Neuron (in vitro differentiated cells): ENCODE measurements around the gene IRGC.

ENCODE experiments used
- H2AFZ ChIP-seq: one replicate; pipeline ENCODE4 v1.6.1; 2013; ENCODE audit warnings: low read depth, mild to moderate bottlenecking, inconsistent platforms, low read length, moderate library complexity
- H3K27me3 ChIP-seq: one replicate; pipeline ENCODE4 v1.6.1; 2013; ENCODE audit warnings: low read length; ENCODE audit not compliant: insufficient read depth
- H3K36me3 ChIP-seq: one replicate; pipeline ENCODE4 v1.6.1; 2013; ENCODE audit warnings: low read length; ENCODE audit not compliant: insufficient read depth
- H3K4me1 ChIP-seq: one replicate; pipeline ENCODE4 v1.6.1; 2013; ENCODE audit warnings: low read length; ENCODE audit not compliant: insufficient read depth
- H3K4me3 ChIP-seq: 2 replicates; pipeline ENCODE4 v1.5.1; 2013; ENCODE audit warnings: mild to moderate bottlenecking, low read length, moderate library complexity
- H3K9me3 ChIP-seq: one replicate; pipeline ENCODE4 v1.6.1; 2013; ENCODE audit warnings: low read length

IRGC gene

DNA sequence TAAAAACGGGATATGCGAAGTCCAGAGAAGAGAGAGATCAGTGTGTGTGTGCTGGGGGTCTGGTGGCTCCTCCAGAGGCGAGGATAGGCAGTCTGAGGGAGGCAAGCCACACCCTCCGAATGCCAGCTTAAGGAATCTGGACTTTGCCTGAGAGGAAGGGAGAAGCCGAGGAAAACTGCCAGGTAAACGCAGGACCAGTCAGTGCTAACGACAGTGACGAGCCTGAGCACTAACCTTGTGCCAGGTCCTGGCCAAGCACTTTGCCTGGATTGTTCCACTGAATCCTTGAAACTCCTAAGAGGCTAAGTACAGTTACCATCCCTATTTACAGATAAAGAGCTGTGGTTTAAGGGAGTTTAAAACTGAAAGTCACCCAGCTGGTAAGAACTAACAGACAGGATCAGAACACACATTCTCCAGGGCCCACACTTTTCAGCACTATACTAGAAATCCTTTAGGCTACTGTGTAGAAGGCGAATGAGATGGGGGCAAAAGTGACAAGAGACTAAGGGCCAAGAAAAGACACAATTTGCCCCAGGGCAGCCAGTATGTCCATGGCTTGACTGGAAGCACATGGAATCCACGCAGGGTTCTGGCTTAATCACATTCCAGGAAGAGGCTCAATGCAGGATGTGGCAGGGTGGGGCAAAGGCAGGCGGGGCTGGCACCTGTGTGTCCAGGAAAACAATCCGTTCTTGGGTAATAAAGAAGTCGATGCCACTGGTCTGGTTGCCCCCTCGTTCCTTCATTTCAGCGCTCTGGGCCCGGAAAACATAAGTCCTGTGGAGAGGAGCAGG is 23.8 kb downstream of the IRGC start:
- Histone ChIP-seq H3K36me3 (peaks cover 82% of the 10 kb centered on the region), H3K4me3 (no peak overlapping the region), H3K9me3 (no peaks in the 10 kb centered on the region), H3K4me1 (no peaks in the 10 kb centered on the region), H2AFZ (no peak overlapping the region), H3K27me3 (no peaks in the 10 kb centered on the region)

DNA sequence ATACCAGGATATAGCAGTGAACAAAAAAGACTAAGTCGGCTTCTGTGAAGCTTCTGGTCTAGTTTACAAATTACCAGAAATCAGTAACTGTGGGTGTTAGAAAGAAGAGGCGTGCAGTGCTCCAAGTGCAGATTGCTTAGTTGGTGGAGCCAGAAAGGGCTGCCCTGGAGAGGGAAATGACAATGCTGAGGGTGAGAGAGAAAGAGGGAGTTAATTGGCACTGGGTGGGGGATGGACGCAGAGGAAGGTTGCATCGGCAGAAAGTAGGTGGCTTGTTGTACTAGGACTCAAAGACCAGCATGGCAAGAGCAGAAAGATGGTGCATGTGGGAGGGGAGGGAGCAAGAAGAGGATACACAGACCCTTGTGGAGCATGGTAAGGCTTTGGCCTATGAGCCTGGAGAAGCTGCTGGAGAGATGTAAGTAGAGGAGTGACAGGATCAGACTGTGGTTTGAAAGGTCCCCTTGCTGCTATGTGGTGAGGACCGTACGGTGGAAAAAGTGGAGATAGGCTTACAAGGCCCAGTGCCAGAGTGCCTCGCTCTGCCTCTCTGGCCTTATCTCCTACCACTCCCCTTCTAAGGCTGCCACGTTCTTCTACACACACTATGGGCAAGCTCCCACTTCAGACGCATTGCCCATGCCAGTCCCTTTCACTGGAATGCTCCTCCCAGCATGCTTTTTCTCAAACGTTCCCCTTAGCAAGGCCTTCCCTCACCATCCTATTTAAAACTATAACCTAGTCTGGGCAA is 25.4 kb downstream of the IRGC start:
- Histone ChIP-seq H2AFZ (no peak overlapping the region), H3K4me3 (no peak overlapping the region), H3K36me3 (peaks cover 82% of the 10 kb centered on the region), H3K9me3 (no peaks in the 10 kb centered on the region), H3K4me1 (no peaks in the 10 kb centered on the region), H3K27me3 (no peaks in the 10 kb centered on the region)

DNA sequence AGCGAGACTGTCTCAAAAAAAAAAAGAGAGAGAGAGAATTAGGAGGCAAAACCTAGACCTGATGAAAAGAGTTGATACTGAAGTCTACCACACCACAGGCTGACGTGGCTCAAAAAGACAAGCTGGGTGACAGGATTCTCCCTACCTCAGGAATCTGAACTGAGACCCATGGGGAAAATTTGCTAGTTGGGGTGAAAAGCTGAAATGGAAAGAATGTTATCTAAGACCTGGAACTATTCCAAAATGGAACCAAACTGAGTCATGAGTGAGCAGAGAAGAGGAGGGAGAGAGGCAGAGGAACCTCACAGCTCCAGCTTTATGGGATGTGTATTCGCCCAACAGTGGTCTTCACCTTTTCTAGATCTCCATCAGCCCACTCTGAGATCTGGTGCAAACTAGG is 27.2 kb downstream of the IRGC start:
- H3K9me3 ChIP-seq, result no peaks in the 10 kb centered on the region
- H3K36me3 ChIP-seq, result peaks cover 83% of the 10 kb centered on the region
- H3K27me3 ChIP-seq, result no peaks in the 10 kb centered on the region
- no peaks in the 10 kb centered on the region for H3K4me1 ChIP-seq
- no peak overlapping the region for H3K4me3 ChIP-seq
- H2AFZ ChIP-seq, result no peak overlapping the region

DNA sequence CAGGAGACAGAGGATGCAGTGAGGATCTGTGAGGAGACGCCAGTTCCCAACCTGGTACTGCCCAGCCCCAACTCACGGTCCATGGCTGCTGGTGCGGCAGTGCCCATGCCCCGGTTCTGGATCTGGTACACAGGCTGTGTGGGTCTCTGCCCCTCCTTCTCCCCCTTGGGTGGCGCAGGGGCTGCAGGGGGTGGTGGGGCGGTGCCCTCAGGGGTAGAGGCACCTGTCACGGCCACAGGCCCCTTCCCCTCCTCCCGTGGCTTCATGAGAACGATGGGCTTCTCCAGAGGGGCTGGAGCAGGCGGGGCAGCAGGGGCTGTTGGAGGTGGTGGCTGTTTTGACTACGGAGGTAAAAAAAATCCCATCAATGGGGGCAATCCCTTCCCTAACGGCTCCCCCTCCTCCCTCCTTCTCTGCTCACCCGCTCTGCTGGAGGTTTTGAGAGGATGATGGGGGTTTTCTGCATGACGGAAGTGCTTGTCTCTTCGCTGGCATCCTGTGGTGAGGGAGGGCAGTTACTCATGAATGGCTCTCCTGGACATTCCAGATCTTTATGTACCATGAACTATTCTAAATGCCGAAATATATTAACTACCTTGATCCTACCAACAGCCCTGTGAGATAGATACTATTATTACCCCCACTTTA is 31.8 kb downstream of the IRGC start:
- no peaks in the 10 kb centered on the region for H3K27me3 ChIP-seq
- no peaks in the 10 kb centered on the region for H3K9me3 ChIP-seq
- H3K4me3 ChIP-seq, result no peak overlapping the region
- H3K4me1 ChIP-seq, result no peaks in the 10 kb centered on the region
- H2AFZ ChIP-seq, result no peak overlapping the region
- peaks cover 79% of the 10 kb centered on the region for H3K36me3 ChIP-seq

DNA sequence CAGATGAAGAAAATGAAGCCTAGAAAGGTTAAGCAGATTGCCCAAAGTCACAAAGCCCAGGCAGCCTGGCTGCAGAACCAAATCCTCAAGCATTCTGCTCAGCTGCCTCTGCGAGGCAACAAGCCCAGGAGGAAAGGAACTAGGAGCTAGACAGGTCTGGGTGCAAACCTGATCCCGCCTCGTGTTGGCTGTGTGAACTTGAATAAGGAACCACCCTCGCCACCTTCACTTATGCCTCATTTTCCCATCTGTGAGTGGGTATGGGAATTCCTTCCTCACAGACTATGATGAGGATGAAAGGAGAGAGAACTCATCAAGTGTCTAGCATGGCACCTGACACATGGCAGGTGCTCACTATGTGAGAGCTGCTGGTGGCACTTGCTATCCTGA is 32.3 kb downstream of the IRGC start:
- Histone ChIP-seq H2AFZ (no peak overlapping the region), H3K9me3 (no peaks in the 10 kb centered on the region), H3K27me3 (no peaks in the 10 kb centered on the region), H3K4me3 (no peak overlapping the region), H3K36me3 (peaks cover 77% of the 10 kb centered on the region), H3K4me1 (no peaks in the 10 kb centered on the region)

DNA sequence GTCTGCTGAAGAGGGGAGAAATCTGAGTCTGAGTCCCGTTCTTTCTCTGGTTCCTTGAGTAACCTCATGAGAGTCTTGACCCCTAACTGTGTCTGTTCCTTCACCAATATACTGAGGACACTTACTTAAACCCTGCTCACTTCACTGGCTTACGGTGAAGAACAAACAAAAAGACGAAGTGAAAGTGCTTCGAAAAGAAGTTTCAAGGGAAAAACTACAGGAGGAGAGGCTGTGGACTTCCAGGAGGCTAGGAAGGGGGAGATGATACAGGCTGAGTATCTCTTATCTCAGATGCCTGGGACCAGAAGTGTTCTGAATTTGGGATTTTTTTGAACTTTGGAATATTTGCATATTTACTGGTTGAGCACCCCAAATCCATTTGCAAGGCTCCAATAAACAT is 32.8 kb downstream of the IRGC start:
- Histone ChIP-seq H3K9me3 (no peaks in the 10 kb centered on the region), H3K4me3 (no peak overlapping the region), H3K27me3 (no peaks in the 10 kb centered on the region), H3K36me3 (peaks cover 72% of the 10 kb centered on the region), H2AFZ (no peak overlapping the region), H3K4me1 (peaks cover 2% of the 10 kb centered on the region)

DNA sequence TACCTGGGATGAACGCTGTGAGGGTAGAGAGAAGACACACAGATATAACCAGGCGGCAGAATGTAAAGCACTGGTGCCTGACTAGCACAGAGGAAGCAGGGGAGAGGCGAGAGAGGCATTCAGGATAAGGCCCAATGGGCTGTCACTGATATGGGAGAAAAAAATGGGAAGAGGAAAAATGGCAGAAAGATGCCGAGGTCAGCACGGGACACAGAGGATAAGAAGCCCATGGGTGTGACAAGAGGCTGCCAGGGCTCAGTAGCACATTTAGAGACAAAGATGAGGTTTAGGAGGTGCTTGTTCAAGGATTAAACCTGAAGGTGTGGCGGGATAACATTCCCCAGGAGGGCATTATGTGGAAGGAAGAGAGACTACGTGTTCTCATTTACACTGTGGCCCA is 33.3 kb downstream of the IRGC start:
- no peaks in the 10 kb centered on the region for H3K9me3 ChIP-seq
- H2AFZ ChIP-seq, result no peak overlapping the region
- H3K27me3 ChIP-seq, result no peaks in the 10 kb centered on the region
- H3K36me3 ChIP-seq, result peaks cover 67% of the 10 kb centered on the region
- H3K4me1 ChIP-seq, result peaks cover 6% of the 10 kb centered on the region
- no peak overlapping the region for H3K4me3 ChIP-seq

DNA sequence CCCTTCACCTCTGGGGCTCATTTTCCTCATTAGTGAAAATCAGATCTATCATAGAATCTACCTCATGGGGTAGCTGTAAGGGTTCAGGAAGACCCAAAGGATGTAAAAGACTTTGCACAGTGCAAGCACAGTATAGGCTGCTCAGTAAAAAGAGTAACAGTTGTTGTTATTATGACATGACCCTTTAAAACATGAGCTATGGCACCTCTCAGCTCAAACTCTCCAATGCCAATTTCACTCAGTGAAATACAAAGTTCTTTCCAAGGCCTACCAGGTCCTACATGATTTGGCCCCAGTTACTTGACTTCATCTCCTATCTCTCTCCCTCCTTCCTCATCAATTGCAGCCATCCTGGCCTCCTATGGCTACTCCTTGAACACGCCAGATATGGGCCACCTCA is 34.0 kb downstream of the IRGC start:
- Histone ChIP-seq H3K4me1 (peaks cover 7% of the 10 kb centered on the region), H3K9me3 (no peaks in the 10 kb centered on the region), H3K27me3 (no peaks in the 10 kb centered on the region), H3K4me3 (no peak overlapping the region), H3K36me3 (peaks cover 60% of the 10 kb centered on the region), H2AFZ (no peak overlapping the region)

DNA sequence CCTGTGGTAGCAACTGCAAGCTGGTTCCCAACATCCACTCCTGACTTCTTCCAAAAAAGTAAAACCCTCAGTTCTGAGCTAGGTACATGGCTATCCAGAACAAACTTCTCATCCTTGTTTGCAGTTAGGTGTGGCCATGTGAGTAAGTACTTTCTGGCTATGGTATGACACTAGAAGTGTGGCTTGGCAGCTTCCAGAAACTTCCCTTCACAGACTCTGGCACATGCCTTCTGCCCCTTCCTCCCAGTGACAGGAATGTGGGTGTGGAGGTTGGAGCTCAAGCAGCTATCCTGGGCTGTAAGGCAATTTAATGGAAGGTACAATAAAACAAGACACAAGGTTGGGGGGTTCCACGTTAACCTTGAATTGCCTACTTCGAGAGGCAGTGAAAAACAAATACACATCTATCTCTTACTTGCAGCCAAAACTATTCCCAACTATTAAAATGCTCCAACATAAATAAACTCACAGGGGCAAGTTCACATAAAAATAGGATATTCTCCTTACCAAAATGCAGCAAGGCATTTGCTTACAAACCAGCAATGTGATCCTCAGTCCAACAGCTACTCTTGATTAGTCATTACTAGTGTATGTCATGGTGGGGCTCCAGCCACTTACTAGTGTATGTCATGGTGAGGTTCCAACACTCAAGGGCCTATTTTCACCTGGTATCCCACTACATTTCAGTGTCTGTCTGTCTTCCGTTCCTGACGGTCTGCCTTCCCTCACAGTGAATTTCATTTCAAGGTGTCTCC is 35.8 kb downstream of the IRGC start:
- Histone ChIP-seq H3K4me1 (peaks cover 10% of the 10 kb centered on the region), H3K36me3 (peaks cover 48% of the 10 kb centered on the region), H3K27me3 (no peaks in the 10 kb centered on the region), H3K9me3 (no peaks in the 10 kb centered on the region), H3K4me3 (no peak overlapping the region), H2AFZ (no peak overlapping the region)

DNA sequence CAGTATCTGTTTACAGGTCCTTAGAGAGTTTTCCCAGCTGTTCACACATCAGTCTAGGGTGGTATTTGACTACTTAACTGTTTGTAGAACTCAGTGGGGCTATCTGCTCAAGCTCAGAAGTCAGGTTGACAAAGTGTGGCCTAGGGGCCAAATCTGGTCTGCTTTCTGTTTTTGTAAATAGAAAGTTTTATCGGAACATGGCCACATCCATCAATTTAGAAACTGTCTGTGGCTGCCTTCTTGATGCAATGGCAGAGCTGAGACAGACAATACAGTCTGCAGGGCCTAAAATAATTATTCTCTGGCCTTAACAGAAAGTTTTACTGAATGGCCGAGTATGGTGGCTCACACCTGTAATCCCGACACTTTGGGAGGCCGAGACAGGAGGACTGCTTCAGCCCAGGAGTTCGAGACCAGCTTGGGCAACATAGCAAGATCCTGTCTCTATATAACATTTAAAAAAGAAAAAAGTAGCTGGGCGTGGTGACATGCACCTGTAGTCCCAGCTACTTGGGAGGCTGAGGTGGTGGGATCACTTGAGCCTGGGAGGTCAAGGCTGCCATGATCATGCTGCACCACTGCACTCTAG is 36.5 kb downstream of the IRGC start:
- H2AFZ ChIP-seq, result no peak overlapping the region
- H3K4me1 ChIP-seq, result peaks cover 10% of the 10 kb centered on the region
- no peaks in the 10 kb centered on the region for H3K9me3 ChIP-seq
- H3K36me3 ChIP-seq, result peaks cover 41% of the 10 kb centered on the region
- H3K4me3 ChIP-seq, result no peak overlapping the region
- H3K27me3 ChIP-seq, result no peaks in the 10 kb centered on the region

DNA sequence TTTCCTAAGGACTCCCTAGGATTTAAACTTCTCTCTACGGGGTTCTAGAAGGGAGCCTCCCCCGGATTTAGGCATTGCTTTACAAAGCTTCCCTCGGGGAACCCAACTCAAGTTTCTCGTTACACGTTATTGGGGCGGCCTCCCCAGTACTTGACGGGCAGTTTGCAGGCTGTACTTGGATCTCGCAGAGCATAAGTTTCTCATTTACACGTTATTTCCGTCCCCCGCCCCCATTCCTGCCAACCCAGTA is 38.3 kb downstream of the IRGC start:
- H3K9me3 ChIP-seq, result no peaks in the 10 kb centered on the region
- peaks cover 10% of the 10 kb centered on the region for H3K4me1 ChIP-seq
- H3K4me3 ChIP-seq, result peak overlapping the region; percentile 91
- no peaks in the 10 kb centered on the region for H3K27me3 ChIP-seq
- peak overlapping the region; percentile 98 for H2AFZ ChIP-seq
- peaks cover 24% of the 10 kb centered on the region for H3K36me3 ChIP-seq

DNA sequence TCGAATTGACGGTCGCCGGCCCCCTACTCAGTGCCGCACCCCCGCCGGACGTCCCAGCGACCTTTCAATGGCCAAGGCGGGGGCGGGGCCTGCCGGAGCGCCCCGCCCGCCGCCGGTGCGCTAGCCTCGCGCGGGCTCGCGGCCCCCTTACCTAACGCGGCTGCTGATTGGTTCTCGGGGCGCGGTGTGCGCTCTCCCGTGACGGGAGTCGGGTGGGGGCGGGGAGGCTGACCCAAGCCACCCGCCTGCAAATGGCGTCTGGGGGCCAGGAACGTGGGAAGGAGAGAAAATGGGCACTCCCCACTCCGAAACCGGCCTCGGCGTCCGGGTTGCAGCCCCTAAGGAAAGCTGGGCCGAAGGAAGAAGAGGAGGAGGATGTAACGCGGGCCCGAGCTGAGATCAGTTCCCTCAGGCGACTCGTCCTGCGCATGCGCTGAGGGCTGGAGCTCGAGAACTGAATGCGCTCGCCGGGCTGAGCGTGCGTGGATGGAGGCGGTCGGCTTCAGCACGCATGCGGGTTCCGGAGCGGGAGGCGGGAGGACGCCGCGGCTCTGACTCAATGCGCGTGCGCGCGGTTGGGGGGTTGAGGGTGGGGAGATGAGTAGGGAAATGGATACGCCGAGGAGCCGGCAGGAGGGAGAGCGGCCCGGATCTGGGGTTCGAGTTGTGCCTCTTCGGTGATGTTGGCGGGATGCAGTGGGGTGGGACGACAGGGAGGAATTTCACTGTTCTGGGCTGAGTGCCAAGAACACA is 38.8 kb downstream of the IRGC start, which contains the start of gene SMG9:
TSS of gene SMG9 (minus strand) at position 460 of the 753 bp plus-strand sequence. CDS start 4,221 bp downstream, outside the sequence.
- Histone ChIP-seq H3K9me3 (no peaks in the 10 kb centered on the region), H3K27me3 (no peaks in the 10 kb centered on the region), H2AFZ (peak within 1 kb of the TSS; percentile 98), H3K4me1 (peaks cover 10% of the 10 kb centered on the region), H3K36me3 (peaks cover 19% of the 10 kb centered on the region), H3K4me3 (peak within 1 kb of the TSS; percentile 91)
